ENCODE measurements around the gene ABR.

ABR gene

DNA sequence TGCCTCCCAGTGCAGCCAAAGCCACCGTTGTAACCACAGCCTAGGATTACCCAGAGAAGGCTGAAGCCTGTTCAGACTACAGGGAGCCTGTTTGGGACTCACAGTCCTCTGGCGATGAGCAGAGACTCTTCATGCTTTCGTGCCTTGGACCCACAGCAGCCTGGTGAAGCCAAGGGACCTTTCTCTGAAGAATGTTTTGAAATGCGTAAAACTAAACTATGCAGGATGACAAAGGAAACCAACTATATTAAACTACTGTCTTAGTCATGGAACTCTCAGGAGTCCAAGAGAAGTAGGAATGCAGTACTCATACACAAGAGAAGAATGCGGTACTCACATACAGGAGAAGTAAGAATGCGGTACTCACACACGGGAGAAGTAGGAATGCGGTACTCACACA, 20.9 kb downstream of the ABR start:
- no peaks in the 10 kb centered on the region for H3K9me3 ChIP-seq (ENCODE audit: insufficient read depth, low read length, severe bottlenecking)

DNA sequence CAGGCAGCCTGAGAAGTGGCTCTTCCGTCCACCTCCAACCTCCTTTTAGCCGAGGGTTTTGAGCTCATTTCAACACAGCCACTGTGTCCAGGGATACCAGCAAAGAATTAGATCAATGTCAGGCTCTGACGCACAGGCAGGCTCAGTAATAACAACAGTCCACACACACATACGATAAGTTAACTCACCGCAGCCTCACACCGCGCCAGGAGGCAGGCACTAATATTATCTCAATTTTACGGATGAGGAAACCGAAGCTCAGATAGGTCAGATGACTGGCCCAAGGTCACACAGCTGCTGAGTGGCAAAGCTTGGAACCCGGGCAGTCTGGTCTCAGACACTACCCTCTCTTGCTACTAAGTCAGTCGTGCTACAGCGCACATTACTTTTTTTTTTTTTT, 22.9 kb downstream of the ABR start:
- H3K36me3 ChIP-seq (ENCODE audit: insufficient read depth, low read length), result no peaks in the 10 kb centered on the region
- no peak overlapping the region for H3K4me3 ChIP-seq (ENCODE audit: low read depth in 1 of 2, low read length in 2 of 2)
- no peak overlapping the region for H3K4me2 ChIP-seq (ENCODE audit: insufficient read depth, low read length)
- TF ChIP-seq EZH2 (IDR thresholded peaks at IDR 0.05; ENCODE audit: borderline replicate concordance, low read depth, low read length, severe bottlenecking), result no peak
- TF ChIP-seq, protein P1, sequence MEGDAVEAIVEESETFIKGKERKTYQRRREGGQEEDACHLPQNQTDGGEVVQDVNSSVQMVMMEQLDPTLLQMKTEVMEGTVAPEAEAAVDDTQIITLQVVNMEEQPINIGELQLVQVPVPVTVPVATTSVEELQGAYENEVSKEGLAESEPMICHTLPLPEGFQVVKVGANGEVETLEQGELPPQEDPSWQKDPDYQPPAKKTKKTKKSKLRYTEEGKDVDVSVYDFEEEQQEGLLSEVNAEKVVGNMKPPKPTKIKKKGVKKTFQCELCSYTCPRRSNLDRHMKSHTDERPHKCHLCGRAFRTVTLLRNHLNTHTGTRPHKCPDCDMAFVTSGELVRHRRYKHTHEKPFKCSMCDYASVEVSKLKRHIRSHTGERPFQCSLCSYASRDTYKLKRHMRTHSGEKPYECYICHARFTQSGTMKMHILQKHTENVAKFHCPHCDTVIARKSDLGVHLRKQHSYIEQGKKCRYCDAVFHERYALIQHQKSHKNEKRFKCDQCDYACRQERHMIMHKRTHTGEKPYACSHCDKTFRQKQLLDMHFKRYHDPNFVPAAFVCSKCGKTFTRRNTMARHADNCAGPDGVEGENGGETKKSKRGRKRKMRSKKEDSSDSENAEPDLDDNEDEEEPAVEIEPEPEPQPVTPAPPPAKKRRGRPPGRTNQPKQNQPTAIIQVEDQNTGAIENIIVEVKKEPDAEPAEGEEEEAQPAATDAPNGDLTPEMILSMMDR (IDR thresholded peaks at IDR 0.05; ENCODE audit: borderline replicate concordance, extremely low read depth, low read length, poor library complexity, severe bottlenecking), result no peak
- DNase-seq (no peak), ATAC-seq (ENCODE audit: insufficient read depth, low read depth) (no peak)
- no peak overlapping the region for H3K9ac ChIP-seq (ENCODE audit: low read depth, low read length)
- no peak overlapping the region for H2AFZ ChIP-seq (ENCODE audit: low read depth, low read length)
- no peak overlapping the region for H3K27ac ChIP-seq (ENCODE audit: low read length)
- H4K20me1 ChIP-seq (ENCODE audit: insufficient read depth, low read length), result no peaks in the 10 kb centered on the region
- no peaks in the 10 kb centered on the region for H3K9me3 ChIP-seq (ENCODE audit: insufficient read depth, low read length, severe bottlenecking)
- H3K79me2 ChIP-seq (ENCODE audit: insufficient read depth, low read length), result no peaks in the 10 kb centered on the region
- no peaks in the 10 kb centered on the region for H3K27me3 ChIP-seq (ENCODE audit: insufficient read depth, low read length, poor library complexity)
- no peaks in the 10 kb centered on the region for H3K4me1 ChIP-seq (ENCODE audit: insufficient read depth, low read length)

More for the DNA sequence above, 20.9 kb downstream of the ABR start:
- H3K36me3 ChIP-seq (ENCODE audit: insufficient read depth, low read length), result no peaks in the 10 kb centered on the region
- no peak overlapping the region for H3K27ac ChIP-seq (ENCODE audit: low read length)
- TF ChIP-seq, protein P1 (IDR thresholded peaks at IDR 0.05; ENCODE audit: borderline replicate concordance, extremely low read depth, low read length, poor library complexity, severe bottlenecking), result no peak
- no peak for TF ChIP-seq EZH2 (IDR thresholded peaks at IDR 0.05; ENCODE audit: borderline replicate concordance, low read depth, low read length, severe bottlenecking)
- H2AFZ ChIP-seq (ENCODE audit: low read depth, low read length), result no peak overlapping the region
- ATAC-seq (ENCODE audit: insufficient read depth, low read depth) (no peak), DNase-seq (no peak)
- H3K27me3 ChIP-seq (ENCODE audit: insufficient read depth, low read length, poor library complexity), result no peaks in the 10 kb centered on the region
- no peak overlapping the region for H3K4me3 ChIP-seq (ENCODE audit: low read depth in 1 of 2, low read length in 2 of 2)
- no peak overlapping the region for H3K4me2 ChIP-seq (ENCODE audit: insufficient read depth, low read length)
- H3K4me1 ChIP-seq (ENCODE audit: insufficient read depth, low read length), result no peaks in the 10 kb centered on the region
- no peak overlapping the region for H3K9ac ChIP-seq (ENCODE audit: low read depth, low read length)
- no peaks in the 10 kb centered on the region for H4K20me1 ChIP-seq (ENCODE audit: insufficient read depth, low read length)
- H3K79me2 ChIP-seq (ENCODE audit: insufficient read depth, low read length), result no peaks in the 10 kb centered on the region

DNA sequence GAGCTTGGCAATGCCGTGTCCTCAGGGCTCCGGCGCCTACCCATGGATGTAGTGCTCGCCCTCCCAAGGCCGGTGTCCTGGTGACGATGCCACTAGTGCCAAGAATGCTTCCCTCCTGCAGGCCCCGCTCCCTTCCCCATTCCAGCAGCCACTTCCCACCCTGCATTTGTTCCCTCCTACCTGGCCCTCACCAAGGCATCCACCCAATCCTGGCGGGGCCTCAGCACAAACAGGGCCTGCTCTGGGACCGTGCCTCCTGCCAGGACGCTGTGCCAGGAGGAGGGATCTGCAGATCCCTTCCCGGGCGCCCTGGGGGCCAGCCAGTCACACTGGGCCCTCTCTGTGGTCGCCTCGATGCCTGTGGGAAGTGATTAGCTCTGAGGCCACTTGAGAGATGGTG, 25.1 kb downstream of the ABR start:
- H4K20me1 ChIP-seq (ENCODE audit: insufficient read depth, low read length), result no peaks in the 10 kb centered on the region
- no peaks in the 10 kb centered on the region for H3K9me3 ChIP-seq (ENCODE audit: insufficient read depth, low read length, severe bottlenecking)
- no peak overlapping the region for H2AFZ ChIP-seq (ENCODE audit: low read depth, low read length)
- H3K4me3 ChIP-seq (ENCODE audit: low read depth in 1 of 2, low read length in 2 of 2), result no peak overlapping the region
- no peak for ATAC-seq (ENCODE audit: insufficient read depth, low read depth)
- no peak overlapping the region for H3K27ac ChIP-seq (ENCODE audit: low read length)
- H3K79me2 ChIP-seq (ENCODE audit: insufficient read depth, low read length), result no peaks in the 10 kb centered on the region
- no peaks in the 10 kb centered on the region for H3K36me3 ChIP-seq (ENCODE audit: insufficient read depth, low read length)
- H3K27me3 ChIP-seq (ENCODE audit: insufficient read depth, low read length, poor library complexity), result no peaks in the 10 kb centered on the region
- DNase-seq, result no peak
- no peak overlapping the region for H3K9ac ChIP-seq (ENCODE audit: low read depth, low read length)
- no peaks in the 10 kb centered on the region for H3K4me1 ChIP-seq (ENCODE audit: insufficient read depth, low read length)
- no peak overlapping the region for H3K4me2 ChIP-seq (ENCODE audit: insufficient read depth, low read length)
- TF ChIP-seq, protein P1 (IDR thresholded peaks at IDR 0.05; ENCODE audit: borderline replicate concordance, extremely low read depth, low read length, poor library complexity, severe bottlenecking), result no peak
- TF ChIP-seq EZH2 (IDR thresholded peaks at IDR 0.05; ENCODE audit: borderline replicate concordance, low read depth, low read length, severe bottlenecking), result no peak

Data from DND-41 (cell line).